ENCODE measurements around the gene TUBG1.

GRCh38 chr17:42565523-42566214 is 43.8 kb upstream of the TUBG1 start:
- no peak for TF ChIP-seq FOXJ3 (CRISPR knock-in tag; IDR thresholded peaks at IDR 0.05)
- no peak for TF ChIP-seq CTCF (IDR thresholded peaks at IDR 0.05)

Data from SK-N-SH (cell line).